ENCODE data around the gene CXCL3. TPM values are rescaled to one million over a fixed set of nuclear protein-coding genes. Genes with fewer than 3 reads are reported as not detected.

The CXCL3 gene
- total and polyA plus RNA-seq, 2 experiments from 2014 or later = 3.6 to 19.5 TPM

- Mint-ChIP-seq H3K4me3 (no peak overlapping the region), H3K9me3 (no peaks in the 10 kb centered on the region), H3K4me1 (peaks cover 17% of the 10 kb centered on the region; the same call in 2 of the 3 replicates), H3K27ac (no peak overlapping the region), H3K27me3 (ENCODE audit: insufficient read depth, low read depth, poor library complexity) (no peaks in the 10 kb centered on the region), H3K36me3 (ENCODE audit: low read depth) (no peaks in the 10 kb centered on the region; the same call in 2 of the 3 replicates)
- no peaks in the 10 kb centered on the region for H3K79me2 ChIP-seq (replicated peaks; ENCODE audit: insufficient read depth)
- H3K4me1 ChIP-seq (ENCODE audit: insufficient read depth) = peaks cover 16% of the 10 kb centered on the region
- H4K20me1 ChIP-seq (replicated peaks; ENCODE audit: insufficient read depth) = no peaks in the 10 kb centered on the region
- no peak overlapping the region for H3K4me2 ChIP-seq
- H3K9me2 ChIP-seq (ENCODE audit: insufficient read depth) = no peaks in the 10 kb centered on the region
- H3K27ac ChIP-seq (ENCODE audit: low read depth) = no peak overlapping the region
- H3F3A ChIP-seq (replicated peaks; ENCODE audit: low read depth) = no peaks in the 10 kb centered on the region
- TF ChIP-seq EZH2 (IDR thresholded peaks at IDR 0.05; ENCODE audit: low read depth, unreplicated experiment) (no peak), NANOG (IDR thresholded peaks at IDR 0.05; ENCODE audit: borderline replicate concordance) (no peak), ZNF462 (CRISPR knock-in tag; IDR thresholded peaks at IDR 0.05) (no peak), REST (IDR thresholded peaks at IDR 0.05; ENCODE audit: unreplicated experiment) (no peak), EZH2phosphoT487 (IDR thresholded peaks at IDR 0.05; ENCODE audit: unreplicated experiment) (no peak), POLR2AphosphoS5 (IDR thresholded peaks at IDR 0.05; ENCODE audit: low read depth) (no peak), JUNB (IDR thresholded peaks at IDR 0.05; ENCODE audit: unreplicated experiment) (no peak), ETS1 (IDR thresholded peaks at IDR 0.05) (no peak), CTCF (conservative IDR thresholded peaks at IDR 0.05; ENCODE audit: low read depth in 2 of 2) (no peak), ZNF331 (CRISPR knock-in tag; IDR thresholded peaks at IDR 0.05; ENCODE audit: low read depth) (no peak), STAT1 (IDR thresholded peaks at IDR 0.05; ENCODE audit: unreplicated experiment) (no peak), ZNF114 (CRISPR knock-in tag; IDR thresholded peaks at IDR 0.05) (no peak), CREB1 (CRISPR knock-in tag; IDR thresholded peaks at IDR 0.05; ENCODE audit: low read depth) (no peak)
- DNase-seq (ENCODE audit: low spot score) (no peak), ATAC-seq (no peak)
- H2AFZ ChIP-seq = no peak overlapping the region
- no peak overlapping the region for H3K4me3 ChIP-seq
- no peaks in the 10 kb centered on the region for H3K36me3 ChIP-seq (ENCODE audit: insufficient read depth)
- H3K27me3 ChIP-seq (ENCODE audit: insufficient read depth) = no peaks in the 10 kb centered on the region
These were observed 6.4 kb downstream of the CXCL3 start for GRCh38 chr4:74032064-74032463.

Data from GM23338 (cell line).